Sigmoid colon (tissue), 7 donors: ENCODE results near the gene ANKRD13C. TPM values are rescaled to one million over a fixed set of nuclear protein-coding genes. Genes with fewer than 3 reads are reported as not detected.

ENCODE experiments used
- DNase-seq: peaks from one replicate; pipeline ENCODE4 v3.0.0-alpha.2; 2019
- H3K27ac ChIP-seq, 4 donors: fragments of 200-600 bp; sonication (generic); one replicate each; pipeline ENCODE4 v1.5.1; 2016 to 2019; ENCODE audit warnings: mild to moderate bottlenecking in 1 of 4
- H3K27me3 ChIP-seq, 3 donors: fragments of 200-600 bp; sonication (generic); one replicate each; pipeline ENCODE4 v1.5.1; 2019; ENCODE audit warnings: mild to moderate bottlenecking in 1 of 3
- H3K36me3 ChIP-seq, 4 donors: fragments of 200-600 bp; sonication (generic); one replicate each; pipeline ENCODE4 v1.5.1; 2016 to 2019
- H3K4me1 ChIP-seq, 4 donors: fragments of 200-600 bp; sonication (generic); one replicate each; pipeline ENCODE4 v1.5.1; 2017 to 2019
- H3K4me3 ChIP-seq, 4 donors: fragments of 200-600 bp; sonication (generic); one replicate each; pipeline ENCODE4 v1.5.1; 2017 to 2019; ENCODE audit warnings: mild to moderate bottlenecking in 2 of 4, moderate library complexity in 1 of 4
- H3K9me3 ChIP-seq, 4 donors: fragments of 200-600 bp in 3 of 4; sonication (generic) in 3 of 4; one replicate each; pipeline versions ENCODE4 v1.5.1 to v1.6.1; 2013 to 2019
- EP300 ChIP-seq, 4 donors: sonication (generic); formaldehyde crosslinking; IDR thresholded peaks; one replicate each; pipeline ENCODE4 v1.6.1; 2017; ENCODE audit warnings: antibody characterized with exemption in 4 of 4
- POLR2A ChIP-seq, 2 donors: fragments of 450-650 bp; IDR thresholded peaks; one replicate each; pipeline ENCODE4 v1.6.1; 2016; ENCODE audit warnings: antibody characterized with exemption in 2 of 2, mild to moderate bottlenecking in 2 of 2, moderate library complexity in 2 of 2
- POLR2AphosphoS5 ChIP-seq, 4 donors: sonication (generic); formaldehyde crosslinking; IDR thresholded peaks; one replicate each; pipeline ENCODE4 v1.6.1; 2017; ENCODE audit warnings: antibody characterized with exemption in 4 of 4
- WGBS, 2 donors: extraction: QIAGEN DNeasy Blood & Tissue Kit; methylation state at CpG; one replicate each; pipeline ENCODE4 v1.1.7; 2013; 5-methylcytosine and 5-hydroxymethylcytosine counted together
- intact Hi-C: fragments of 100-400 bp; cut with DNase I; formaldehyde crosslinking; loops from one replicate; pipeline ENCODE4 v1.15.1; 2023
- polyA plus RNA-seq, 3 donors: library from polyadenylated mRNA; stranded (reverse); fragments of 200-250 nt; gene quantifications; one replicate each; pipeline ENCODE4 v1.2.3, GENCODE V29; 2013
- total RNA-seq, 4 donors: library from RNA; depleted of rRNA; stranded (reverse); fragments of >200 nt; gene quantifications; one replicate each; pipeline ENCODE4 v1.1.0, GENCODE V29; 2016
- TF ChIP-seq, protein P1 (sequence below), 4 experiments: fragments of 450-650 bp in 3 of 4; fragments of 200-600 bp in 1 of 4; IDR thresholded peaks; one replicate each; pipeline ENCODE4 v1.5.1; 2016 to 2019; ENCODE audit warnings: antibody characterized with exemption in 4 of 4, mild to moderate bottlenecking in 3 of 4, moderate library complexity in 2 of 4
- donor health status: healthy with polysubstance abuse.
- donor health status: Bipolar disorder and iron deficiency.
- donor health status: healthy.

The ANKRD13C gene
- total and polyA plus RNA-seq, 7 donors, result 10.6 to 34.2 (median 22.8) TPM

DNA sequence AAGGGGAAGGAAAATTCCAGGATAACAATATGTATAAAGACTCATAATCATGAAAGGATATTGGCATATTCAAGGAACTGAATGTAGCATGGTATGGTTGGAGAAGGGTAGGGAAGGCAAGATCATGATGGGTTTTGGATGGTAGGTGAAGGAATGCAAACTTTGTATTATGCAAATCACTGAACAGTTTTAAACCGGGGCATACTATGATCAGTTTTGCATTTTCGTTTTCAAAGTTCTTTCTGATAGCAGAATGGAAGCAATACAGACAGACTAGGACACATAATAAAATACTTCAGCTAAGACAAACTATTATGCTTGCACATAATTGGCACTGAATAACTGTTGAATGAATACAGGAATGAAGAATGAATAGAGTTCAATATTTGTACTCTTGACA, 42.1 kb upstream of the ANKRD13C start:
- Histone ChIP-seq H3K36me3 (no peaks in the 10 kb centered on the region), H3K4me3 (no peak overlapping the region), H3K9me3 (no peaks in the 10 kb centered on the region), H3K4me1 (no peaks in the 10 kb centered on the region), H3K27me3 (no peaks in the 10 kb centered on the region), H3K27ac (no peak overlapping the region)
- TF ChIP-seq POLR2A (IDR thresholded peaks at IDR 0.05), result no peak
- TF ChIP-seq EP300 (IDR thresholded peaks at IDR 0.05), result no peak
- TF ChIP-seq POLR2AphosphoS5 (IDR thresholded peaks at IDR 0.05), result no peak
- TF ChIP-seq, protein P1, sequence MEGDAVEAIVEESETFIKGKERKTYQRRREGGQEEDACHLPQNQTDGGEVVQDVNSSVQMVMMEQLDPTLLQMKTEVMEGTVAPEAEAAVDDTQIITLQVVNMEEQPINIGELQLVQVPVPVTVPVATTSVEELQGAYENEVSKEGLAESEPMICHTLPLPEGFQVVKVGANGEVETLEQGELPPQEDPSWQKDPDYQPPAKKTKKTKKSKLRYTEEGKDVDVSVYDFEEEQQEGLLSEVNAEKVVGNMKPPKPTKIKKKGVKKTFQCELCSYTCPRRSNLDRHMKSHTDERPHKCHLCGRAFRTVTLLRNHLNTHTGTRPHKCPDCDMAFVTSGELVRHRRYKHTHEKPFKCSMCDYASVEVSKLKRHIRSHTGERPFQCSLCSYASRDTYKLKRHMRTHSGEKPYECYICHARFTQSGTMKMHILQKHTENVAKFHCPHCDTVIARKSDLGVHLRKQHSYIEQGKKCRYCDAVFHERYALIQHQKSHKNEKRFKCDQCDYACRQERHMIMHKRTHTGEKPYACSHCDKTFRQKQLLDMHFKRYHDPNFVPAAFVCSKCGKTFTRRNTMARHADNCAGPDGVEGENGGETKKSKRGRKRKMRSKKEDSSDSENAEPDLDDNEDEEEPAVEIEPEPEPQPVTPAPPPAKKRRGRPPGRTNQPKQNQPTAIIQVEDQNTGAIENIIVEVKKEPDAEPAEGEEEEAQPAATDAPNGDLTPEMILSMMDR (IDR thresholded peaks at IDR 0.05), result no peak
- intact Hi-C loops, result no loop called here
- no peak for DNase-seq
- 16 to 63% methylated on average over 2 of the region's 2 CpGs for WGBS, 2 donors

GRCh38 chr1:70392626-70393025, 38.1 kb upstream of the ANKRD13C start:
- no peak overlapping the region for H3K27ac ChIP-seq
- TF ChIP-seq POLR2A (IDR thresholded peaks at IDR 0.05) (no peak), EP300 (IDR thresholded peaks at IDR 0.05) (no peak), POLR2AphosphoS5 (IDR thresholded peaks at IDR 0.05) (no peak)
- TF ChIP-seq, protein P1 (IDR thresholded peaks at IDR 0.05), result no peak
- DNase-seq, result no peak
- no peaks in the 10 kb centered on the region for H3K27me3 ChIP-seq
- no peaks in the 10 kb centered on the region for H3K4me1 ChIP-seq
- H3K36me3 ChIP-seq, result no peaks in the 10 kb centered on the region
- no peaks in the 10 kb centered on the region for H3K9me3 ChIP-seq
- intact Hi-C loops, result no loop called here
- no peak overlapping the region for H3K4me3 ChIP-seq

DNA sequence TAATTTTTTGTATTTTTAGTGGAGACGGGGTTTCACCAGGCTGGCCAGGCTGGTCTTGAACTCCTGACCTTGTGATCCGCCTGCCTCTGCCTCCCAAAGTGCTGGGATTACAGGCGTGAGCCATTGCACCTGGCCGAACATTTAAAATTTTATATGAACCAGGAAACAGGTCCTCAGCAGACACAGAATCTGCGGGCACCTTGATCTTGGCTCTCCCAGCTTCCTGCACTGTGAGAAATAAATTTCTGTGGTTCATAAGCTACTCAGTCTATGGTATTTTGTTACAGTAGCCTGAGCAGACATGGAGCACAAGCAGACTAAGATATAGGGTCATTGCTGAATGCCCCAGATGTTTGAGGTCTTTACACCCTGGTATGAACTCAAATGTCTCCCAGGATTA, 33.0 kb upstream of the ANKRD13C start:
- 40 to 74% methylated on average over 5 of the region's 5 CpGs for WGBS, 2 donors
- H3K27ac ChIP-seq, result no peak overlapping the region
- no peak for DNase-seq
- H3K36me3 ChIP-seq, result no peaks in the 10 kb centered on the region
- intact Hi-C loops, result no loop called here
- TF ChIP-seq POLR2AphosphoS5 (IDR thresholded peaks at IDR 0.05) (no peak), EP300 (IDR thresholded peaks at IDR 0.05) (no peak), POLR2A (IDR thresholded peaks at IDR 0.05) (no peak)
- TF ChIP-seq, protein P1 (IDR thresholded peaks at IDR 0.05), result no peak
- no peaks in the 10 kb centered on the region for H3K27me3 ChIP-seq
- no peak overlapping the region for H3K4me3 ChIP-seq
- H3K9me3 ChIP-seq, result no peaks in the 10 kb centered on the region
- H3K4me1 ChIP-seq, result no peaks in the 10 kb centered on the region

- 79 to 93% methylated on average over 2 of the region's 2 CpGs for WGBS, 2 donors
- no peak overlapping the region for H3K27ac ChIP-seq
- intact Hi-C loops, result no loop called here
These were observed 31.6 kb upstream of the ANKRD13C start for GRCh38 chr1:70386121-70386520.

GRCh38 chr1:70385477-70385876, 31.0 kb upstream of the ANKRD13C start:
- no peak for TF ChIP-seq POLR2AphosphoS5 (IDR thresholded peaks at IDR 0.05)
- TF ChIP-seq POLR2A (IDR thresholded peaks at IDR 0.05), result no peak
- TF ChIP-seq EP300 (IDR thresholded peaks at IDR 0.05), result no peak
- TF ChIP-seq, protein P1 (IDR thresholded peaks at IDR 0.05), result no peak
- H3K9me3 ChIP-seq, result no peaks in the 10 kb centered on the region
- 91 to 95% methylated on average over 6 of the region's 6 CpGs for WGBS, 2 donors
- H3K4me1 ChIP-seq, result no peaks in the 10 kb centered on the region
- no peak overlapping the region for H3K27ac ChIP-seq
- intact Hi-C loops, result no loop called here
- H3K4me3 ChIP-seq, result no peak overlapping the region
- no peaks in the 10 kb centered on the region for H3K36me3 ChIP-seq
- H3K27me3 ChIP-seq, result no peaks in the 10 kb centered on the region
- DNase-seq, result no peak

More at GRCh38 chr1:70386121-70386520, 31.6 kb upstream of the ANKRD13C start:
- Histone ChIP-seq H3K27me3 (no peaks in the 10 kb centered on the region), H3K36me3 (no peaks in the 10 kb centered on the region), H3K9me3 (no peaks in the 10 kb centered on the region), H3K4me3 (no peak overlapping the region), H3K4me1 (no peaks in the 10 kb centered on the region)
- DNase-seq, result no peak
- TF ChIP-seq, protein P1 (IDR thresholded peaks at IDR 0.05), result no peak
- no peak for TF ChIP-seq POLR2AphosphoS5 (IDR thresholded peaks at IDR 0.05)
- TF ChIP-seq EP300 (IDR thresholded peaks at IDR 0.05), result no peak
- TF ChIP-seq POLR2A (IDR thresholded peaks at IDR 0.05), result no peak
